Right atrium auricular region (tissue), 2 donors: ENCODE results near the gene SPATS2. TPM values are rescaled to one million over a fixed set of nuclear protein-coding genes. Genes with fewer than 3 reads are reported as not detected.

Experiments used
- DNase-seq: peaks from one replicate; pipeline ENCODE4 v3.0.0-alpha.2; 2019; ENCODE audit warnings: low spot score
- H3K27ac ChIP-seq, 2 donors: fragments of 200-600 bp; sonication (generic); 1 replicate in 1 of 2; 2 replicates in 1 of 2; pipeline ENCODE4 v1.5.1; 2016 to 2019
- H3K27me3 ChIP-seq, 2 donors: fragments of 200-600 bp; sonication (generic); one replicate each; pipeline versions ENCODE4 v1.5.1 to v1.6.0; 2017 to 2019
- H3K36me3 ChIP-seq: fragments of 200-600 bp; sonication (generic); one replicate; pipeline ENCODE4 v1.5.1; 2016
- H3K4me1 ChIP-seq, 2 donors: fragments of 200-600 bp; sonication (generic); one replicate each; pipeline versions ENCODE4 v1.5.1 to v1.6.0; 2017 to 2019
- H3K4me3 ChIP-seq, 2 donors: fragments of 200-600 bp; sonication (generic); 1 replicate in 1 of 2; 2 replicates in 1 of 2; pipeline ENCODE4 v1.5.1; 2017 to 2019; ENCODE audit warnings: mild to moderate bottlenecking in 1 of 2, moderate library complexity in 1 of 2
- H3K9me3 ChIP-seq, 2 donors: fragments of 200-600 bp; sonication (generic); one replicate each; pipeline ENCODE4 v1.5.1; 2019
- total RNA-seq, 2 donors: library from RNA; depleted of rRNA; stranded (reverse); fragments of >200 nt; gene quantifications; one replicate each; pipeline ENCODE4 v1.1.0, GENCODE V29; 2016
- TF ChIP-seq, protein P1 (sequence below), 2 donors: fragments of 200-600 bp; sonication (generic); IDR thresholded peaks; one replicate each; pipeline ENCODE4 v1.5.1; 2019; ENCODE audit warnings: antibody characterized with exemption in 2 of 2

SPATS2 gene
- total RNA-seq, 2 donors from 2014 or later, result 4.6 to 7.6 TPM

DNA sequence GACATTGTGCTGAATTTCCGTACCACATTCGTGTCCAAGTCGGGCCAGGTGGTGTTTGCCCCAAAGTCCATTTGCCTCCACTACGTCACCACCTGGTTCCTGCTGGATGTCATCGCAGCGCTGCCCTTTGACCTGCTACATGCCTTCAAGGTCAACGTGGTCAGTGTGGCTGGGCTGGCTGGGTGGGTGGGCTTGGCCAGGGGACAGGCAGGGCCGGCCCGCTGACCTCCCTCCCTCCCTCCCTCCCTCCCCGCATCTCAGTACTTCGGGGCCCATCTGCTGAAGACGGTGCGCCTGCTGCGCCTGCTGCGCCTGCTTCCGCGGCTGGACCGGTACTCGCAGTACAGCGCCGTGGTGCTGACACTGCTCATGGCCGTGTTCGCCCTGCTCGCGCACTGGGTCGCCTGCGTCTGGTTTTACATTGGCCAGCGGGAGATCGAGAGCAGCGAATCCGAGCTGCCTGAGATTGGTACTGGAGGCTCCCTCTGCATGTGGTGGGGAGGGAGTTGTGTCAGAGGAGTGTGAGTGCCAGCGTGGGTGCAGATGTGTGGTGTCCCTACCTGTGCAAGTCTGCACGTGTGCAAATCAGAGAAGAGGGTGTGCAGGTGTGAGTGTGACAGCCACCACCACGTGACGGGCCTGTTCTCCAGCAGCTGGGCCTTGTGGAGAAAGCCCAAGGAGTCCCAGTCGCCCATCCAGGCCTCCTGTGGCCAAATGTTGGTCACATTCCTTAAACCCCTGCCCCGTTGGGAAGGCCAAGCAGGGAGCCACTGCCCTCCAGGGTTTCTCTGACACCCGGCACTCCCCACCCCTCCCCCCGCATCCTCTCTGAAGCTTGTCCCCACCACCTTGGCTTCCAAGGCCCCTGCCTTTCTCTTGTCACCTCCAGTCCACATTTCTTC is 176.9 kb downstream of the SPATS2 start:
- H3K27me3 ChIP-seq, result peaks cover 0 to 5% of the 10 kb centered on the region in 2 donors
- H3K27ac ChIP-seq, result no peak overlapping the region
- H3K9me3 ChIP-seq, result no peaks in the 10 kb centered on the region
- H3K4me3 ChIP-seq, result no peak overlapping the region
- H3K4me1 ChIP-seq, result peaks cover 0 to 9% of the 10 kb centered on the region in 2 donors
- no peak for DNase-seq
- H3K36me3 ChIP-seq, result no peaks in the 10 kb centered on the region
- TF ChIP-seq, protein P1, sequence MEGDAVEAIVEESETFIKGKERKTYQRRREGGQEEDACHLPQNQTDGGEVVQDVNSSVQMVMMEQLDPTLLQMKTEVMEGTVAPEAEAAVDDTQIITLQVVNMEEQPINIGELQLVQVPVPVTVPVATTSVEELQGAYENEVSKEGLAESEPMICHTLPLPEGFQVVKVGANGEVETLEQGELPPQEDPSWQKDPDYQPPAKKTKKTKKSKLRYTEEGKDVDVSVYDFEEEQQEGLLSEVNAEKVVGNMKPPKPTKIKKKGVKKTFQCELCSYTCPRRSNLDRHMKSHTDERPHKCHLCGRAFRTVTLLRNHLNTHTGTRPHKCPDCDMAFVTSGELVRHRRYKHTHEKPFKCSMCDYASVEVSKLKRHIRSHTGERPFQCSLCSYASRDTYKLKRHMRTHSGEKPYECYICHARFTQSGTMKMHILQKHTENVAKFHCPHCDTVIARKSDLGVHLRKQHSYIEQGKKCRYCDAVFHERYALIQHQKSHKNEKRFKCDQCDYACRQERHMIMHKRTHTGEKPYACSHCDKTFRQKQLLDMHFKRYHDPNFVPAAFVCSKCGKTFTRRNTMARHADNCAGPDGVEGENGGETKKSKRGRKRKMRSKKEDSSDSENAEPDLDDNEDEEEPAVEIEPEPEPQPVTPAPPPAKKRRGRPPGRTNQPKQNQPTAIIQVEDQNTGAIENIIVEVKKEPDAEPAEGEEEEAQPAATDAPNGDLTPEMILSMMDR (IDR thresholded peaks at IDR 0.05), result no peak

DNA sequence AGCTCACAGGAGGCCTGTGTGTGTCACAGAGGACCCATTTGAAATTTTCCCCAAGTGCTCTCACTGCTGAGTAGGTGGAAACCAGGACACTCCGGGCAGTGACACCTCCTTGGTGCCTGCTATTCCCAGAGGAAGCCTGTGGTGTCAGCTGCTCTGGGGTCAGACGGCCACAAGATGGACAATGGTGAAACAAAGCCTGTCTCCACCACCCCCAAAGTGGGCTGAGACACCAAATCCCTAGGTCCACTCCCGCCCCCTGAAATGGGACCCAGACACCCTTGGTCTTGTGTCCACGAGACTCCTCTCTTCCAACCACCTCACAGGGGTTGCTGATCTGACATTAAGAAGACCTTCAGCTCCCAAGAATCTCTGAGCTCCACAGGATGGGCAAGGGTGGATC is 178.6 kb downstream of the SPATS2 start:
- H3K36me3 ChIP-seq, result no peaks in the 10 kb centered on the region
- H3K4me3 ChIP-seq, result no peak overlapping the region
- H3K4me1 ChIP-seq, result peaks cover 0 to 14% of the 10 kb centered on the region in 2 donors
- no peak for DNase-seq
- H3K27me3 ChIP-seq, result no peaks in the 10 kb centered on the region
- TF ChIP-seq, protein P1 (IDR thresholded peaks at IDR 0.05), result no peak
- H3K27ac ChIP-seq, result no peak overlapping the region
- H3K9me3 ChIP-seq, result no peaks in the 10 kb centered on the region

DNA sequence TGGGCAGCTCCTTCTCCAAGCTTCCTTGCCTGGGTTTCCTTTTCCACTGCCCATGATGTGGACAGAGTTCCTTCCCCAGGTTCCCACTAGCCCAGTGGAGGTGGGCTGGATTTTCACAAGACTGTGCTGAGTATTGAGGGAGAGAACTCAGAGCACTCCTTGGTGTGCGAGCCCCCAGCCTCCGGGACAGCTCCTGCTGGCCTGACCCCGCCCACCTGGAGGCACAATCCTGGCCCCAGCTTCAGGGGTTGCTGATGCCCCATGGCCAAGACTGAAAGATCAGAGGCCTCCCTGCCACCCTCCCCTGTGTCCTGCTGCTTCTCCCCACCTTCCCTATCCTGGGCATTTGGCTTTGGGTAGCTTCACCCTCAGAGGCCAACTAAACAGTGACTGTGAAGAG is 179.2 kb downstream of the SPATS2 start:
- no peak overlapping the region for H3K4me3 ChIP-seq
- no peaks in the 10 kb centered on the region for H3K27me3 ChIP-seq
- DNase-seq, result no peak

DNA sequence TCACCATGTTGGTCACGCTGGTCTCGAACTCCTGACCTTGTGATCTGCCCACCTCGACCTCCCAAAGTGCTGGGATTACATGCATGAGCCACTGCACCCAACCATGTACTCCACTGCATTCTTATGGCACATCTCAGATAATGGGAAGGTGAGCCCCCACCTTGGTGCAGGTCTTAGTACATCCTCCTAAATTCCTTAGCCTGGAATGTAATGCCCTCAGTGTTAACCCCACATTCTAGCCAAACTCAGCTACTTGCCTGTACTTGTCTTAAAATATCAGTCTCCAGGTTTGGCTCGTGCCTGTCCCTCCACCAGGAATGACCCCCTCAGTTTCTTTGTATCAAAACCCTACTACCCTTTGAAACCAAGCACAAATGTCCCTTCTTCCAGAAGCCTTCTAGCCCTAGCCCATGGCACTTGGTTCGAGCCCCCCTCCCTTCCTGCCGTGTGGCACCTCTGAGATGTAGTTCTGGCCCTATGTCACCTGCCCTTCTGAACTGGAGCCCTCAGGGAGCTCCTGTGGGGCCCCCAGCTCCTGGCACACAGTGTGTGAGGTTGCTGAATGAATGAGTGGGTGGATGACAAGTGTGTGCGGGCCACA is 179.9 kb downstream of the SPATS2 start:
- H3K4me1 ChIP-seq, result peaks cover 0 to 21% of the 10 kb centered on the region in 2 donors
- no peaks in the 10 kb centered on the region for H3K9me3 ChIP-seq
- no peaks in the 10 kb centered on the region for H3K27me3 ChIP-seq
- DNase-seq, result no peak
- no peak overlapping the region for H3K4me3 ChIP-seq
- no peaks in the 10 kb centered on the region for H3K36me3 ChIP-seq
- TF ChIP-seq, protein P1 (IDR thresholded peaks at IDR 0.05), result no peak
- no peak overlapping the region for H3K27ac ChIP-seq

More for the DNA sequence above, 179.2 kb downstream of the SPATS2 start:
- H3K27ac ChIP-seq, result no peak overlapping the region
- TF ChIP-seq, protein P1 (IDR thresholded peaks at IDR 0.05), result no peak
- H3K9me3 ChIP-seq, result no peaks in the 10 kb centered on the region
- no peaks in the 10 kb centered on the region for H3K36me3 ChIP-seq
- H3K4me1 ChIP-seq, result peaks cover 0 to 14% of the 10 kb centered on the region in 2 donors

DNA sequence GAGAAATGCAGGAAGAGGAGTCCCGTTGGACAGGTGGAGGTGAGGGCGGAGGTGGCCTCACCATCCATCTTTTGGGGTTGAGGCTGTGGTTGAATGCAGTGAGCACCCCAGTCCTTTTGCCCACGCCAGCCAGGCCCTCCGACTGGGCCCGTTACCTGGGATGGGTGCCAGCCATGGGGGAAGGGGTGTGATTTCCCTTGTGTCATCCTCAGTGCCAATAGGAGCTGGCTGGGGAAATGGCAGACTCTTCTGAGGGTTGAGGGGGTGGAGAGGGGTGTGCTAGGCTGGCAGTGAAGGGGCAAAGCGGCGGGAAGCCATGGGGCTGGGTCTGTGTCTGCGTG is 181.2 kb downstream of the SPATS2 start:
- TF ChIP-seq, protein P1 (IDR thresholded peaks at IDR 0.05), result no peak
- DNase-seq, result no peak
- no peaks in the 10 kb centered on the region for H3K36me3 ChIP-seq
- H3K9me3 ChIP-seq, result no peaks in the 10 kb centered on the region
- H3K27ac ChIP-seq, result no peak overlapping the region
- H3K4me3 ChIP-seq, result peak overlapping the region in 1 of 2 donors; percentile 50
- H3K27me3 ChIP-seq, result no peaks in the 10 kb centered on the region
- peaks cover 0 to 25% of the 10 kb centered on the region in 2 donors for H3K4me1 ChIP-seq
